Measurements from ENCODE around the gene MYBPH. TPM values are rescaled to one million over a fixed set of nuclear protein-coding genes. Genes with fewer than 3 reads are reported as not detected.

Gene MYBPH
- total and polyA plus RNA-seq, 2 donors (not counting 3 experiments of a cell fraction or from before 2014, with no cell fraction given): not detected

GRCh38 chr1:203147376-203147775 is 28.2 kb downstream of the MYBPH start:
- Histone ChIP-seq H3K27ac (ENCODE audit: insufficient read depth, low read depth, low read length) (no peak overlapping the region), H3K9me3 (replicated peaks; ENCODE audit: control insufficient read depth, insufficient read depth, low read length) (no peaks in the 10 kb centered on the region), H3K4me1 (ENCODE audit: control insufficient read depth, extremely low read depth, insufficient read depth, low read length) (peaks cover 5% of the 10 kb centered on the region), H3K79me2 (ENCODE audit: control insufficient read depth, insufficient read depth, low read length) (no peaks in the 10 kb centered on the region), H2AFZ (ENCODE audit: low read depth, low read length) (no peak overlapping the region), H3K27me3 (ENCODE audit: control insufficient read depth in 2 of 2, insufficient read depth in 2 of 2, low read length in 2 of 2) (peaks cover 0 to 15% of the 10 kb centered on the region in 2 experiments), H3K4me3 (replicated peaks in 1 of 3; ENCODE audit: insufficient read depth in 1 of 3, low read depth in 1 of 3, low read length in 3 of 3) (no peak overlapping the region), H3K36me3 (ENCODE audit: control insufficient read depth in 2 of 2, extremely low read depth in 1 of 2, insufficient read depth in 2 of 2, low read length in 2 of 2) (no peaks in the 10 kb centered on the region), H3K9me1 (replicated peaks; ENCODE audit: control insufficient read depth, extremely low read depth, insufficient read depth, low read length) (no peaks in the 10 kb centered on the region), H3K4me2 (ENCODE audit: insufficient read depth, low read length) (no peak overlapping the region), H3K9ac (replicated peaks; ENCODE audit: extremely low read depth, insufficient read depth, low read length) (no peak overlapping the region), H4K20me1 (replicated peaks; ENCODE audit: control insufficient read depth, extremely low read depth, insufficient read depth, low read length) (no peaks in the 10 kb centered on the region)
- ChIA-PET CTCF (interaction anchor here (0.5 to 1.4 kb wide), 6 partner anchors 15 to 120 kb away, joined by 3 to 5 read pairs (median 4); partner anchors contain the start of gene ADORA1), POLR2A (no interaction called here)
- dilution Hi-C loops (cut with MboI; ENCODE audit: extremely low pct_ligation_motif_present, low sequenced_read_pairs): no loop called here
- DNase-seq (ENCODE audit: low read depth, low spot score) (no peak), FAIRE-seq (no peak)
- intact Hi-C loops (cut with micrococcal nuclease): no loop called here
- no peak for TF ChIP-seq POLR2AphosphoS5 (IDR thresholded peaks at IDR 0.05; ENCODE audit: insufficient read depth, low read depth, low read length)
- no peak for TF ChIP-seq GATA2 (IDR thresholded peaks at IDR 0.05; ENCODE audit: insufficient read depth, insufficient read length, low read depth, low read length)
- no peak for TF ChIP-seq EZH2 (IDR thresholded peaks at IDR 0.05; ENCODE audit: borderline replicate concordance, low read depth, low read length, severe bottlenecking)
- TF ChIP-seq FOS (IDR thresholded peaks at IDR 0.05; ENCODE audit: borderline replicate concordance, insufficient read depth, low read length): no peak
- no peak for TF ChIP-seq JUN (IDR thresholded peaks at IDR 0.05; ENCODE audit: borderline replicate concordance, insufficient read depth, insufficient read length, low read depth)
- TF ChIP-seq MAX (IDR thresholded peaks at IDR 0.05; ENCODE audit: insufficient read depth, insufficient read length): no peak
- TF ChIP-seq CTCF (IDR thresholded peaks at IDR 0.05; ENCODE audit: extremely low read depth in 1 of 2, insufficient read depth in 1 of 2, low read depth in 1 of 2, low read length in 2 of 2): no peak
- TF ChIP-seq POLR2A (IDR thresholded peaks at IDR 0.05; ENCODE audit: low read depth, low read length): no peak
- TF ChIP-seq MYC (IDR thresholded peaks at IDR 0.05; ENCODE audit: low read depth, low read length): no peak
- no TSS peak for BruUV-seq (replicated peaks)

All from endothelial cell of umbilical vein (primary cell).